Epithelial cell of proximal tubule (primary cell): Measurements from ENCODE around the gene CCNE1. TPM values are rescaled to one million over a fixed set of nuclear protein-coding genes. Genes with fewer than 3 reads are reported as not detected.

ENCODE experiments used
- DNase-seq: peaks from one replicate; pipeline ENCODE4 v3.0.0-alpha.2; 2011; ENCODE audit warnings: low read depth
- H3K4me3 ChIP-seq: 2 replicates; pipeline ENCODE4 v1.5.1; 2011; ENCODE audit warnings: low read depth, mild to moderate bottlenecking, low read length
- CTCF ChIP-seq: conservative IDR thresholded peaks from 2 replicates; pipeline ENCODE4 v1.5.1; 2012; ENCODE audit warnings: low read depth, mild to moderate bottlenecking, low read length
- total RNA-seq: library from RNA; depleted of rRNA; stranded (reverse); fragments of >200 nt; gene quantifications from 2 replicates; pipeline ENCODE4 v1.2.3, GENCODE V29; 2015

Gene CCNE1
- total RNA-seq, 1 donor from 2014 or later: 18.6 TPM

- no peak for TF ChIP-seq CTCF
- DNase-seq: no peak
- H3K4me3 ChIP-seq: no peak overlapping the region
Observed at GRCh38 chr19:29779921-29780320, 31.9 kb upstream of the CCNE1 start.

- DNase-seq: no peak
- TF ChIP-seq CTCF: no peak
Observed at GRCh38 chr19:29781386-29782259, 30.2 kb upstream of the CCNE1 start.

GRCh38 chr19:29782260-29782580 lies 29.6 kb upstream of the CCNE1 start:
- no peak for TF ChIP-seq CTCF
- DNase-seq: no peak
- H3K4me3 ChIP-seq: no peak overlapping the region

More at GRCh38 chr19:29781386-29782259, 30.2 kb upstream of the CCNE1 start:
- no peak overlapping the region for H3K4me3 ChIP-seq

GRCh38 chr19:29783627-29784190 lies 28.1 kb upstream of the CCNE1 start:
- no peak for DNase-seq
- TF ChIP-seq CTCF: no peak
- no peak overlapping the region for H3K4me3 ChIP-seq

- no peak overlapping the region for H3K4me3 ChIP-seq
- no peak for TF ChIP-seq CTCF
Observed at GRCh38 chr19:29784598-29785223, 27.1 kb upstream of the CCNE1 start.

GRCh38 chr19:29785360-29785759 lies 26.4 kb upstream of the CCNE1 start:
- DNase-seq: no peak
- H3K4me3 ChIP-seq: no peak overlapping the region
- TF ChIP-seq CTCF: no peak

More at GRCh38 chr19:29784598-29785223, 27.1 kb upstream of the CCNE1 start:
- no peak for DNase-seq
